Activated CD8-positive, alpha-beta memory T cell treated with anti-CD3 and anti-CD28 coated beads for 1 hour (primary cell): ENCODE measurements around the gene DENND4C.
"Not testable (repeated sequence)": the region's sequence is repeated elsewhere in the genome, so short reads cannot be mapped to it uniquely, and the experiment has no call there.

Experiments
- DNase-seq, 2 donors: peaks; one replicate each; pipeline ENCODE4 v3.0.0-alpha.2; 2020; ENCODE audit warnings: low read depth in 1 of 2; ENCODE audit errors: extremely low read depth in 1 of 2

Gene DENND4C

GRCh38 chr9:19230355-19231125 lies at the start of gene DENND4C:
DENND4C (plus strand) TSS chr9:19230693; CDS start chr9:19276175, 45,482 bp downstream.
- DNase-seq, result peak; percentile 45 to 74

GRCh38 chr9:19180991-19181390 lies 49.5 kb upstream of the DENND4C start:
- no peak for DNase-seq

- no peak for DNase-seq
Measured at GRCh38 chr9:19181561-19181960, 48.9 kb upstream of the DENND4C start.

GRCh38 chr9:19184144-19184917 lies 46.2 kb upstream of the DENND4C start:
- DNase-seq, result peak; percentile 51 to 57

GRCh38 chr9:19185191-19185590 lies 45.3 kb upstream of the DENND4C start:
- DNase-seq, result no peak

- DNase-seq, result no peak
Measured at GRCh38 chr9:19186232-19186631, 44.3 kb upstream of the DENND4C start.

- DNase-seq, result no peak
Measured at GRCh38 chr9:19188771-19189170, 41.7 kb upstream of the DENND4C start.

GRCh38 chr9:19192202-19193028 lies 38.1 kb upstream of the DENND4C start:
- no peak for DNase-seq

- DNase-seq, result no peak
Measured at GRCh38 chr9:19193029-19193324, 37.5 kb upstream of the DENND4C start.

GRCh38 chr9:19193358-19193973 lies 37.0 kb upstream of the DENND4C start:
- not testable (repeated sequence) for DNase-seq

GRCh38 chr9:19198406-19198805 lies 32.1 kb upstream of the DENND4C start:
- DNase-seq, result no peak

- no peak for DNase-seq
Measured at GRCh38 chr9:19199012-19199411, 31.5 kb upstream of the DENND4C start.

- DNase-seq, result no peak
Measured at GRCh38 chr9:19200229-19200628, 30.3 kb upstream of the DENND4C start.

GRCh38 chr9:19201899-19202891 lies 28.3 kb upstream of the DENND4C start:
- no peak for DNase-seq

GRCh38 chr9:19203058-19203457 lies 27.4 kb upstream of the DENND4C start:
- no peak for DNase-seq

GRCh38 chr9:19208653-19209052 lies 21.8 kb upstream of the DENND4C start:
- DNase-seq, result no peak

GRCh38 chr9:19209188-19209587 lies 21.3 kb upstream of the DENND4C start:
- no peak for DNase-seq

- DNase-seq, result no peak
Measured at GRCh38 chr9:19213823-19214222, 16.7 kb upstream of the DENND4C start.

- no peak for DNase-seq
Measured at GRCh38 chr9:19216466-19216865, 14.0 kb upstream of the DENND4C start.

- DNase-seq, result no peak
Measured at GRCh38 chr9:19221326-19221725, 9.2 kb upstream of the DENND4C start.
